Nephron (organoid): ENCODE measurements around the gene ICAM5.

ENCODE experiments used
- H3K27ac Mint-ChIP-seq, 3 experiments: 2 replicates each; pipeline ENCODE4 v1.8.0; 2020; ENCODE audit warnings: mixed read lengths in 3 of 3, mild to moderate bottlenecking in 2 of 3, moderate library complexity in 1 of 3
- H3K27me3 Mint-ChIP-seq: 2 replicates; pipeline ENCODE4 v1.8.0; 2021; ENCODE audit warnings: low read depth, mild to moderate bottlenecking, moderate library complexity, mixed read lengths
- H3K36me3 Mint-ChIP-seq: 2 replicates; pipeline ENCODE4 v1.8.0; 2020; ENCODE audit warnings: low read depth, mixed read lengths
- H3K4me1 Mint-ChIP-seq: 2 replicates; pipeline ENCODE4 v1.8.0; 2020; ENCODE audit warnings: mixed read lengths
- H3K4me3 Mint-ChIP-seq, 3 experiments: 2 replicates each; pipeline ENCODE4 v1.8.0; 2020; ENCODE audit warnings: mild to moderate bottlenecking in 3 of 3, mixed read lengths in 3 of 3, moderate library complexity in 2 of 3
- H3K9me3 Mint-ChIP-seq: 2 replicates; pipeline ENCODE4 v1.8.0; 2020; ENCODE audit warnings: mixed read lengths
- CTCF ChIP-seq, 3 experiments: fragments of 200-600 bp; sonication (generic); IDR thresholded peaks; one replicate each; pipeline ENCODE4 v1.5.0; 2021; ENCODE audit warnings: antibody characterized with exemption in 3 of 3; ENCODE audit not compliant: unreplicated experiment in 3 of 3

The ICAM5 gene

GRCh38 chr19:10295847-10296591, 6.3 kb downstream of the ICAM5 start:
- Mint-ChIP-seq H3K27ac (no peak overlapping the region), H3K36me3 (no peaks in the 10 kb centered on the region), H3K9me3 (peaks cover 3% of the 10 kb centered on the region), H3K4me3 (peak overlapping the region; percentile 52 to 70 (median 59)), H3K4me1 (peaks cover 9% of the 10 kb centered on the region), H3K27me3 (peaks cover 83% of the 10 kb centered on the region)
- no peak for TF ChIP-seq CTCF (IDR thresholded peaks at IDR 0.05; ENCODE audit: unreplicated experiment in 3 of 3)

- Mint-ChIP-seq H3K9me3 (no peaks in the 10 kb centered on the region), H3K36me3 (peaks cover 3% of the 10 kb centered on the region), H3K27me3 (peaks cover 64% of the 10 kb centered on the region), H3K27ac (no peak overlapping the region), H3K4me3 (peak overlapping the region in 1 of 3 experiments; percentile 7), H3K4me1 (peaks cover 4% of the 10 kb centered on the region)
- no peak for TF ChIP-seq CTCF (IDR thresholded peaks at IDR 0.05; ENCODE audit: unreplicated experiment in 3 of 3)
Measured at GRCh38 chr19:10299545-10300458, 10.1 kb downstream of the ICAM5 start.

GRCh38 chr19:10305139-10305806, 15.5 kb downstream of the ICAM5 start:
- H3K9me3 Mint-ChIP-seq = no peaks in the 10 kb centered on the region
- H3K4me3 Mint-ChIP-seq = no peak overlapping the region
- H3K36me3 Mint-ChIP-seq = peaks cover 6% of the 10 kb centered on the region
- H3K27ac Mint-ChIP-seq = no peak overlapping the region
- TF ChIP-seq CTCF (IDR thresholded peaks at IDR 0.05; ENCODE audit: unreplicated experiment in 3 of 3) = no peak
- no peaks in the 10 kb centered on the region for H3K4me1 Mint-ChIP-seq
- peaks cover 19% of the 10 kb centered on the region for H3K27me3 Mint-ChIP-seq

GRCh38 chr19:10306327-10306726, 16.6 kb downstream of the ICAM5 start:
- H3K27me3 Mint-ChIP-seq = peaks cover 15% of the 10 kb centered on the region
- H3K4me3 Mint-ChIP-seq = no peak overlapping the region
- no peaks in the 10 kb centered on the region for H3K9me3 Mint-ChIP-seq
- no peak for TF ChIP-seq CTCF (IDR thresholded peaks at IDR 0.05; ENCODE audit: unreplicated experiment in 3 of 3)
- peaks cover 6% of the 10 kb centered on the region for H3K36me3 Mint-ChIP-seq
- H3K27ac Mint-ChIP-seq = no peak overlapping the region
- no peaks in the 10 kb centered on the region for H3K4me1 Mint-ChIP-seq

GRCh38 chr19:10309423-10309822, 19.7 kb downstream of the ICAM5 start, which contains the start of gene ZGLP1:
ZGLP1 (minus strand) TSS chr19:10309815.
- no peak for TF ChIP-seq CTCF (IDR thresholded peaks at IDR 0.05; ENCODE audit: unreplicated experiment in 3 of 3)
- H3K4me1 Mint-ChIP-seq = peaks cover 3% of the 10 kb centered on the region
- no peak within 1 kb of the TSS for H3K27ac Mint-ChIP-seq
- H3K36me3 Mint-ChIP-seq = peaks cover 6% of the 10 kb centered on the region
- H3K27me3 Mint-ChIP-seq = peaks cover 2% of the 10 kb centered on the region
- no peak within 1 kb of the TSS for H3K4me3 Mint-ChIP-seq
- H3K9me3 Mint-ChIP-seq = no peaks in the 10 kb centered on the region
